MM.1S (cell line): ENCODE measurements around the gene QPCTL.
"Not testable (repeated sequence)": the region's sequence is repeated elsewhere in the genome, so short reads cannot be mapped to it uniquely, and the experiment has no call there.

Experiments used
- DNase-seq: peaks from one replicate; pipeline ENCODE4 v3.0.0-alpha.2; 2015
- H2AFZ ChIP-seq: fragments of 300-600 bp; sonication (generic); 2 replicates; pipeline ENCODE4 v1.6.0; 2016; ENCODE audit warnings: antibody characterized with exemption, low read length
- H3F3A ChIP-seq: fragments of 300-600 bp; sonication (generic); 2 replicates; pipeline ENCODE4 v1.6.1; 2016; ENCODE audit warnings: mild to moderate bottlenecking, antibody characterized with exemption, low read length, moderate library complexity, mixed read lengths; ENCODE audit not compliant: insufficient read depth
- H3K27ac ChIP-seq: fragments of 300-600 bp; sonication (generic); 2 replicates; pipeline ENCODE4 v1.5.1; 2016; ENCODE audit warnings: mild to moderate bottlenecking, low read length
- H3K27me3 ChIP-seq: fragments of 300-600 bp; sonication (generic); replicated peaks from 2 replicates; pipeline ENCODE4 v1.6.0; 2016; ENCODE audit warnings: low read length; ENCODE audit not compliant: insufficient read depth
- H3K36me3 ChIP-seq: fragments of 300-600 bp; sonication (generic); replicated peaks from 2 replicates; pipeline ENCODE4 v1.6.1; 2016; ENCODE audit warnings: mild to moderate bottlenecking, low read length, mixed read lengths; ENCODE audit not compliant: insufficient read depth
- H3K4me1 ChIP-seq: fragments of 300-600 bp; sonication (generic); 2 replicates; pipeline ENCODE4 v1.6.1; 2016; ENCODE audit warnings: low read length, mixed read lengths
- H3K4me2 ChIP-seq: fragments of 300-600 bp; sonication (generic); 2 replicates; pipeline ENCODE4 v1.6.0; 2016; ENCODE audit warnings: low read depth, low read length
- H3K4me3 ChIP-seq: fragments of 300-600 bp; sonication (generic); 2 replicates; pipeline ENCODE4 v1.5.1; 2016; ENCODE audit warnings: low read length, mixed read lengths
- H3K79me2 ChIP-seq: fragments of 300-600 bp; sonication (generic); 2 replicates; pipeline ENCODE4 v1.6.1; 2016; ENCODE audit warnings: mixed run types, low read length, mixed read lengths
- H3K9ac ChIP-seq: fragments of 300-600 bp; sonication (generic); 2 replicates; pipeline ENCODE4 v1.6.1; 2016; ENCODE audit warnings: low read length, mixed read lengths
- H3K9me2 ChIP-seq: fragments of 300-600 bp; sonication (generic); replicated peaks from 2 replicates; pipeline ENCODE4 v1.6.1; 2016; ENCODE audit warnings: mild to moderate bottlenecking, low read length, mixed read lengths; ENCODE audit not compliant: insufficient read depth
- H3K9me3 ChIP-seq: fragments of 300-600 bp; sonication (generic); replicated peaks from 2 replicates; pipeline ENCODE4 v1.6.1; 2016; ENCODE audit warnings: mild to moderate bottlenecking, low read length, mixed read lengths; ENCODE audit not compliant: insufficient read depth
- H4K20me1 ChIP-seq: fragments of 300-600 bp; sonication (generic); 2 replicates; pipeline ENCODE4 v1.6.1; 2016; ENCODE audit warnings: mild to moderate bottlenecking, low read length, moderate library complexity, mixed read lengths; ENCODE audit not compliant: insufficient read depth
- EZH2 ChIP-seq: fragments of 300-600 bp; sonication (generic); optimal IDR thresholded peaks from 2 replicates; pipeline ENCODE3; 2017; ENCODE audit warnings: low read depth, mild to moderate bottlenecking, antibody characterized with exemption, low read length, mixed read lengths
- EZH2phosphoT487 ChIP-seq: fragments of 300-600 bp; sonication (generic); IDR thresholded peaks from 2 replicates; pipeline ENCODE4 v1.6.1; 2018; ENCODE audit warnings: antibody characterized with exemption, low read length
- TF ChIP-seq, protein P1 (sequence below): fragments of 300-600 bp; sonication (generic); IDR thresholded peaks from 2 replicates; pipeline ENCODE4 v1.5.1; 2016; ENCODE audit warnings: antibody characterized with exemption, low read length, mixed read lengths

QPCTL gene

DNA sequence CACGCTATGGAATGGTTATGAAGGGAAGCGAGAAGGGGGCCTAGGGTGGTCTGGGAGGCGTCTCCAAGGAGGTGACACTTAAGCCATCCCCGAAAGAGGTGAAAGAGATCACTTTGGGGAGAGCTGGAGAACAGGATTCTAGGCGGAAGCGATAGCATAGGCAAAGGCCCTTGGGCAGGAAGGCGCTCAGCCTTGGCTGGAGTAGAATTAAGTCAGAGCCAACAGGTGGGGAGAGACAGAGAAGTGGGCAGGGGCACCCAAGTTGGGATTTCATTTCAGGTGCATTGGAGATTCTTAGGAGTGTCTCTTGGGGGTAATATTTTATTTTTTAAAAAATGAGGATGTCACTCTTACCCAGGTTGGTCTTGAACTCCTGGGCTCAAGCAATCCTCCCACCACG is 10.3 kb upstream of the QPCTL start:
- Histone ChIP-seq H3K4me2 (peak overlapping the region; percentile 99), H3K9ac (peak overlapping the region; percentile 43; the same call in 1 of the 2 replicates), H3K9me3 (no peaks in the 10 kb centered on the region), H4K20me1 (no peaks in the 10 kb centered on the region), H3K27ac (no peak overlapping the region), H3K36me3 (no peaks in the 10 kb centered on the region), H3K4me3 (peak overlapping the region; percentile 61; the same call in 1 of the 2 replicates), H3K79me2 (no peaks in the 10 kb centered on the region), H3K4me1 (peaks cover 11% of the 10 kb centered on the region), H2AFZ (peak overlapping the region; percentile 88), H3K27me3 (peaks cover 4% of the 10 kb centered on the region), H3K9me2 (no peaks in the 10 kb centered on the region), H3F3A (0 out of 2 replicates have a peak, but pooled peaks cover 9% of the 10 kb centered on the region)
- no peak for DNase-seq
- TF ChIP-seq EZH2 (no peak), EZH2phosphoT487 (no peak)
- TF ChIP-seq, protein P1, sequence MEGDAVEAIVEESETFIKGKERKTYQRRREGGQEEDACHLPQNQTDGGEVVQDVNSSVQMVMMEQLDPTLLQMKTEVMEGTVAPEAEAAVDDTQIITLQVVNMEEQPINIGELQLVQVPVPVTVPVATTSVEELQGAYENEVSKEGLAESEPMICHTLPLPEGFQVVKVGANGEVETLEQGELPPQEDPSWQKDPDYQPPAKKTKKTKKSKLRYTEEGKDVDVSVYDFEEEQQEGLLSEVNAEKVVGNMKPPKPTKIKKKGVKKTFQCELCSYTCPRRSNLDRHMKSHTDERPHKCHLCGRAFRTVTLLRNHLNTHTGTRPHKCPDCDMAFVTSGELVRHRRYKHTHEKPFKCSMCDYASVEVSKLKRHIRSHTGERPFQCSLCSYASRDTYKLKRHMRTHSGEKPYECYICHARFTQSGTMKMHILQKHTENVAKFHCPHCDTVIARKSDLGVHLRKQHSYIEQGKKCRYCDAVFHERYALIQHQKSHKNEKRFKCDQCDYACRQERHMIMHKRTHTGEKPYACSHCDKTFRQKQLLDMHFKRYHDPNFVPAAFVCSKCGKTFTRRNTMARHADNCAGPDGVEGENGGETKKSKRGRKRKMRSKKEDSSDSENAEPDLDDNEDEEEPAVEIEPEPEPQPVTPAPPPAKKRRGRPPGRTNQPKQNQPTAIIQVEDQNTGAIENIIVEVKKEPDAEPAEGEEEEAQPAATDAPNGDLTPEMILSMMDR = no peak

DNA sequence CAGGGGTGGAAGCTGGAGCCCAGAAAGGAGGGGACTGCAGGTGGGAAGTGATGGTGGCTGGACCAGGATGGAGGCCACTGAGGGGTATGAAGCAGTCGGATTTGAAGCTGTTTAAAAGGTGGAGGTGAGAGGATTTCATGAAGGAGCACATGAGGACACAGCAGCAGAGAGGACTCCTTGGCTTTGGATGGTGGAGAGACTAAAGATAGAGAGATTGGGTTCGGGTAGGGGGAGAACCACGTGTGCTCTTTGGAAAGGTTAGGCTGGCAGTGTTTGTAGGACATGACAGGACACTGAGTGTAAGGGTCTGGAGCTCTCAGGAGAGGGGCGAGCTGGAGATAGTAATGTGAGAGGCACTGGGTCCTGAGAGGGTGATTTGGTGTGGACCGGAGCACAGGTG is 9.6 kb upstream of the QPCTL start:
- DNase-seq = no peak
- Histone ChIP-seq H3K9ac (no peak overlapping the region), H3K36me3 (0 out of 2 replicates have a peak, but pooled peaks cover 4% of the 10 kb centered on the region), H3K79me2 (0 out of 2 replicates have a peak, but pooled peaks cover 4% of the 10 kb centered on the region), H3K4me1 (peaks cover 7% of the 10 kb centered on the region), H3K4me2 (no peak overlapping the region), H3K27me3 (peaks cover under 1% of the 10 kb centered on the region; the same call in 1 of the 2 replicates), H4K20me1 (no peaks in the 10 kb centered on the region), H3K9me2 (no peaks in the 10 kb centered on the region), H3K9me3 (no peaks in the 10 kb centered on the region), H2AFZ (no peak overlapping the region), H3K4me3 (no peak overlapping the region), H3K27ac (no peak overlapping the region), H3F3A (0 out of 2 replicates have a peak, but pooled peaks cover 9% of the 10 kb centered on the region)
- TF ChIP-seq EZH2 (no peak), EZH2phosphoT487 (no peak)
- TF ChIP-seq, protein P1 = no peak

DNA sequence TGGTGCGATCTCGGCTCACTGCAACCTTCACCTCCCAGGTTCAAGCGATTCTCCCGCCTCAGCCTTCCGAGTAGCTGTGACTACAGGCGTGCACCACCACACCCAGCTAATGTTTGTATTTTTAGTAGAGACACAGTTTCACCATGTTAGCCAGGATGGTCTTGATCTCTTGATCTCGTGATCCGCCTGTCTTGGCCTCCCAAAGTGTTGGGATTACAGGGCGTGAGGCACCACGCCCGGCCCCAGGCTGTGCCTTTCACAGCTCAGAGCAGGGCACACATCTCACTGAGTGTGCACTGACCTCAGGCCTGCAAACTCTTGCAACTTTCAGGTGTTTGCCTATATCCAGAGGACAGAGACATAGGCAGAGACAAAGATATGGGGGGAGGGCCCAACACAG is 7.4 kb upstream of the QPCTL start:
- peaks cover 13% of the 10 kb centered on the region; the same call in 1 of the 2 replicates for H3K79me2 ChIP-seq
- not testable (repeated sequence) for H3K27me3 ChIP-seq, H3K9ac ChIP-seq, H3F3A ChIP-seq, H3K4me2 ChIP-seq, H3K9me3 ChIP-seq, H3K27ac ChIP-seq, H3K4me3 ChIP-seq, H4K20me1 ChIP-seq, H3K36me3 ChIP-seq, H2AFZ ChIP-seq, H3K4me1 ChIP-seq, DNase-seq, H3K9me2 ChIP-seq

DNA sequence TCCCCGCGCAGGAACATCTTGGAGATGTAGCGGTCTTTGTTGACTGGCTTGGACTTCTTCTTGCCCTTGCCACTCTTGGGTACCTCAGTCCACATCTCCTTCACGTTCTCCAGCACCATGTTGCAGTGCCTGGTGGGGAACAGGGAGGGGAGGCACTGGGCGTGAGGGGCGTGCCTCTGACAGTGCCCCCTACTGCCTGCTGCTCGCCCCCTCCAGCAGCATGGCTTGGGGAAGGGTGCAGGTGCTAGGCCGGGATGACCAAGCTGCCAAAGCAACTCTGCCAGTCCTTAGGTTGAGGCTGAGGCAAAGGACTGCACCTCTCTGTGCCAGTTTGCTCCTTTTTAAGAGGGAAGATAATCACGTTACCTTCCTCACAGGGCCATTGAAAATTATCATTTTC is 4.9 kb upstream of the QPCTL start:
- no peaks in the 10 kb centered on the region for H4K20me1 ChIP-seq
- DNase-seq = no peak
- no peaks in the 10 kb centered on the region for H3K9me3 ChIP-seq
- 0 out of 2 replicates have a peak, but pooled peaks cover 9% of the 10 kb centered on the region for H3K36me3 ChIP-seq
- no peaks in the 10 kb centered on the region for H3K9me2 ChIP-seq
- H3K9ac ChIP-seq = no peak overlapping the region
- 0 out of 2 replicates have a peak, but pooled peaks cover 5% of the 10 kb centered on the region for H3K4me1 ChIP-seq
- no peak overlapping the region for H3K4me3 ChIP-seq
- H3K4me2 ChIP-seq = no peak overlapping the region
- H2AFZ ChIP-seq = no peak overlapping the region
- H3K27me3 ChIP-seq = no peaks in the 10 kb centered on the region
- H3K79me2 ChIP-seq = peaks cover 30% of the 10 kb centered on the region
- TF ChIP-seq EZH2phosphoT487 (no peak), EZH2 (no peak)
- TF ChIP-seq, protein P1 = no peak
- H3F3A ChIP-seq = 0 out of 2 replicates have a peak, but pooled peaks cover 9% of the 10 kb centered on the region
- H3K27ac ChIP-seq = no peak overlapping the region
